Left renal cortex interstitium (tissue), 4 donors: ENCODE results near the gene LMNA. TPM values are rescaled to one million over a fixed set of nuclear protein-coding genes. Genes with fewer than 3 reads are reported as not detected.
A peak's percentile ranks its signal among the peaks of the same experiment; 100 is the strongest.
"Not testable (repeated sequence)": the region's sequence is repeated elsewhere in the genome, so short reads cannot be mapped to it uniquely, and the experiment has no call there.

Experiments used
- DNase-seq, 4 donors: peaks; one replicate each; pipeline ENCODE4 v3.0.0-alpha.2; 2013; ENCODE audit warnings: low read depth in 4 of 4, low spot score in 2 of 4, missing footprints in 1 of 4
- polyA plus RNA-seq, 4 donors: library from polyadenylated mRNA; unstranded; fragments of 120-200 nt; gene quantifications; one replicate each; pipeline ENCODE4 v1.2.1, GENCODE V29; 2013; ENCODE audit not compliant: insufficient read length in 4 of 4

The LMNA gene
- polyA plus RNA-seq, 4 donors = 81.2 to 114 (median 104) TPM

- DNase-seq = no peak
These were observed 11.0 kb upstream of the LMNA start for GRCh38 chr1:156103521-156103947.

- no peak for DNase-seq
These were observed 10.3 kb upstream of the LMNA start for GRCh38 chr1:156104065-156104810.

- no peak for DNase-seq
These were observed 9.4 kb upstream of the LMNA start for GRCh38 chr1:156104861-156105832.

GRCh38 chr1:156106624-156107488 lies 7.7 kb upstream of the LMNA start:
- DNase-seq = no peak

GRCh38 chr1:156108057-156108456 lies 6.5 kb upstream of the LMNA start:
- no peak for DNase-seq

GRCh38 chr1:156108664-156109241 lies 5.8 kb upstream of the LMNA start:
- no peak for DNase-seq

GRCh38 chr1:156110252-156110651 lies 4.3 kb upstream of the LMNA start:
- DNase-seq = no peak

GRCh38 chr1:156111355-156111962 lies 3.1 kb upstream of the LMNA start:
- DNase-seq = no peak

- DNase-seq = no peak
These were observed 2.0 kb upstream of the LMNA start for GRCh38 chr1:156112276-156113137.

GRCh38 chr1:156113282-156113950 lies 1.1 kb upstream of the LMNA start:
- no peak for DNase-seq

GRCh38 chr1:156114919-156115513 lies 505 bp downstream of the LMNA start:
- DNase-seq = no peak

- peak in 1 of 4 donors; percentile 49 for DNase-seq
These were observed 1.2 kb downstream of the LMNA start for GRCh38 chr1:156115514-156116374.

- not testable (repeated sequence) for DNase-seq
These were observed 2.2 kb downstream of the LMNA start for GRCh38 chr1:156116731-156117130.

GRCh38 chr1:156117414-156118176 lies 3.1 kb downstream of the LMNA start:
- DNase-seq = no peak

- DNase-seq = no peak
These were observed 3.8 kb downstream of the LMNA start for GRCh38 chr1:156118177-156118868.
